Esophagus muscularis mucosa (tissue), 3 donors: ENCODE measurements around the gene AGER.

ENCODE experiments used
- CTCF ChIP-seq, 3 experiments: fragments of 200-600 bp in 2 of 3; fragments of 450-650 bp in 1 of 3; sonication (generic) in 2 of 3; IDR thresholded peaks; one replicate each; pipeline ENCODE4 v1.5.1; 2017 to 2019; ENCODE audit warnings: antibody characterized with exemption in 3 of 3, mild to moderate bottlenecking in 2 of 3, moderate library complexity in 1 of 3
- POLR2A ChIP-seq: fragments of 450-650 bp; IDR thresholded peaks from one replicate; pipeline ENCODE4 v1.6.1; 2017; ENCODE audit warnings: antibody characterized with exemption, moderate library complexity, mild to moderate bottlenecking, low read depth
- POLR2AphosphoS5 ChIP-seq, 2 donors: sonication (generic); formaldehyde crosslinking; IDR thresholded peaks; one replicate each; pipeline ENCODE4 v1.6.1; 2017; ENCODE audit warnings: antibody characterized with exemption in 2 of 2

- no peak for TF ChIP-seq CTCF (IDR thresholded peaks at IDR 0.05)
- no peak for TF ChIP-seq POLR2AphosphoS5 (IDR thresholded peaks at IDR 0.05)
- no peak for TF ChIP-seq POLR2A
Measured at GRCh38 chr6:32196682-32197616, 12.9 kb upstream of the AGER start.
